ENCODE results near the gene ZC3H4.

ZC3H4 gene

GRCh38 chr19:47112997-47113849 lies at the start of gene ZC3H4:
ZC3H4 (minus strand) TSS chr19:47113776; CDS start chr19:47112584, 1,192 bp downstream.
- Histone ChIP-seq H3K4me3 (ENCODE audit: low read depth in 1 of 5, low read length in 5 of 5) (peak within 1 kb of the TSS; percentile 80 to 96 (median 92)), H3K9ac (ENCODE audit: low read length in 5 of 5) (peak within 1 kb of the TSS; percentile 97 to 100 (median 100)), H3K27ac (ENCODE audit: low read depth, low read length) (peak within 1 kb of the TSS; percentile 100), H3K27me3 (ENCODE audit: control insufficient read depth in 5 of 5, insufficient read depth in 4 of 5, low read length in 5 of 5) (no peaks in the 10 kb centered on the region), H3K4me1 (ENCODE audit: control insufficient read depth in 5 of 5, insufficient read depth in 5 of 5, low read length in 5 of 5) (peaks cover 5 to 34% (median 29%) of the 10 kb centered on the region in 5 donors), H3K36me3 (ENCODE audit: control insufficient read depth in 5 of 5, insufficient read depth in 5 of 5, low read length in 5 of 5) (no peaks in the 10 kb centered on the region), H3K9me3 (ENCODE audit: control insufficient read depth in 5 of 5, low read length in 5 of 5) (no peaks in the 10 kb centered on the region)

- Histone ChIP-seq H3K9ac (ENCODE audit: low read length in 5 of 5) (no peak overlapping the region), H3K27me3 (ENCODE audit: control insufficient read depth in 5 of 5, insufficient read depth in 4 of 5, low read length in 5 of 5) (no peaks in the 10 kb centered on the region), H3K36me3 (ENCODE audit: control insufficient read depth in 5 of 5, insufficient read depth in 5 of 5, low read length in 5 of 5) (peaks cover 8 to 14% (median 10%) of the 10 kb centered on the region in 5 donors), H3K9me3 (ENCODE audit: control insufficient read depth in 5 of 5, low read length in 5 of 5) (no peaks in the 10 kb centered on the region), H3K4me1 (ENCODE audit: control insufficient read depth in 5 of 5, insufficient read depth in 5 of 5, low read length in 5 of 5) (peaks cover 16 to 37% (median 26%) of the 10 kb centered on the region in 5 donors), H3K27ac (ENCODE audit: low read depth, low read length) (no peak overlapping the region), H3K4me3 (ENCODE audit: low read depth in 1 of 5, low read length in 5 of 5) (no peak overlapping the region)
Measured at GRCh38 chr19:47161876-47162489, 48.4 kb upstream of the ZC3H4 start.

GRCh38 chr19:47158879-47159503 lies 45.4 kb upstream of the ZC3H4 start:
- peaks cover 19 to 55% (median 28%) of the 10 kb centered on the region in 5 donors for H3K4me1 ChIP-seq (ENCODE audit: control insufficient read depth in 5 of 5, insufficient read depth in 5 of 5, low read length in 5 of 5)
- no peaks in the 10 kb centered on the region for H3K9me3 ChIP-seq (ENCODE audit: control insufficient read depth in 5 of 5, low read length in 5 of 5)
- peaks cover 4 to 29% (median 6%) of the 10 kb centered on the region in 5 donors for H3K36me3 ChIP-seq (ENCODE audit: control insufficient read depth in 5 of 5, insufficient read depth in 5 of 5, low read length in 5 of 5)
- peak overlapping the region in 3 of 5 donors; percentile 42 to 45 (median 43) for H3K4me3 ChIP-seq (ENCODE audit: low read depth in 1 of 5, low read length in 5 of 5)
- H3K27ac ChIP-seq (ENCODE audit: low read depth, low read length) = peak overlapping the region; percentile 81
- H3K9ac ChIP-seq (ENCODE audit: low read length in 5 of 5) = no peak overlapping the region
- H3K27me3 ChIP-seq (ENCODE audit: control insufficient read depth in 5 of 5, insufficient read depth in 4 of 5, low read length in 5 of 5) = no peaks in the 10 kb centered on the region

GRCh38 chr19:47158367-47158791 lies 44.8 kb upstream of the ZC3H4 start:
- Histone ChIP-seq H3K9me3 (ENCODE audit: control insufficient read depth in 5 of 5, low read length in 5 of 5) (no peaks in the 10 kb centered on the region), H3K4me3 (ENCODE audit: low read depth in 1 of 5, low read length in 5 of 5) (peak overlapping the region in 4 of 5 donors; percentile 36 to 45 (median 42)), H3K36me3 (ENCODE audit: control insufficient read depth in 5 of 5, insufficient read depth in 5 of 5, low read length in 5 of 5) (peaks cover 6 to 33% (median 9%) of the 10 kb centered on the region in 5 donors), H3K27ac (ENCODE audit: low read depth, low read length) (peak overlapping the region; percentile 81), H3K9ac (ENCODE audit: low read length in 5 of 5) (peak overlapping the region in 3 of 5 donors; percentile 33 to 82 (median 60)), H3K27me3 (ENCODE audit: control insufficient read depth in 5 of 5, insufficient read depth in 4 of 5, low read length in 5 of 5) (no peaks in the 10 kb centered on the region), H3K4me1 (ENCODE audit: control insufficient read depth in 5 of 5, insufficient read depth in 5 of 5, low read length in 5 of 5) (peaks cover 19 to 55% (median 28%) of the 10 kb centered on the region in 5 donors)

- Histone ChIP-seq H3K9ac (ENCODE audit: low read length in 5 of 5) (peak overlapping the region in 3 of 5 donors; percentile 33 to 82 (median 60)), H3K4me1 (ENCODE audit: control insufficient read depth in 5 of 5, insufficient read depth in 5 of 5, low read length in 5 of 5) (peaks cover 19 to 55% (median 28%) of the 10 kb centered on the region in 5 donors), H3K27ac (ENCODE audit: low read depth, low read length) (peak overlapping the region; percentile 81)
Measured at GRCh38 chr19:47157431-47158321, 44.1 kb upstream of the ZC3H4 start.

GRCh38 chr19:47156861-47157430 lies 43.4 kb upstream of the ZC3H4 start:
- Histone ChIP-seq H3K4me1 (ENCODE audit: control insufficient read depth in 5 of 5, insufficient read depth in 5 of 5, low read length in 5 of 5) (peaks cover 19 to 52% (median 25%) of the 10 kb centered on the region in 5 donors), H3K9ac (ENCODE audit: low read length in 5 of 5) (peak overlapping the region in 3 of 5 donors; percentile 14 to 35 (median 21))

More at GRCh38 chr19:47157431-47158321, 44.1 kb upstream of the ZC3H4 start:
- H3K4me3 ChIP-seq (ENCODE audit: low read depth in 1 of 5, low read length in 5 of 5) = peak overlapping the region; percentile 4 to 45 (median 42)
- no peaks in the 10 kb centered on the region for H3K27me3 ChIP-seq (ENCODE audit: control insufficient read depth in 5 of 5, insufficient read depth in 4 of 5, low read length in 5 of 5)
- no peaks in the 10 kb centered on the region for H3K9me3 ChIP-seq (ENCODE audit: control insufficient read depth in 5 of 5, low read length in 5 of 5)
- peaks cover 11 to 40% (median 15%) of the 10 kb centered on the region in 5 donors for H3K36me3 ChIP-seq (ENCODE audit: control insufficient read depth in 5 of 5, insufficient read depth in 5 of 5, low read length in 5 of 5)

GRCh38 chr19:47155148-47155547 lies 41.6 kb upstream of the ZC3H4 start:
- no peak overlapping the region for H3K27ac ChIP-seq (ENCODE audit: low read depth, low read length)
- H3K27me3 ChIP-seq (ENCODE audit: control insufficient read depth in 5 of 5, insufficient read depth in 4 of 5, low read length in 5 of 5) = no peaks in the 10 kb centered on the region
- peaks cover 23 to 56% (median 31%) of the 10 kb centered on the region in 5 donors for H3K36me3 ChIP-seq (ENCODE audit: control insufficient read depth in 5 of 5, insufficient read depth in 5 of 5, low read length in 5 of 5)
- H3K9me3 ChIP-seq (ENCODE audit: control insufficient read depth in 5 of 5, low read length in 5 of 5) = no peaks in the 10 kb centered on the region
- peaks cover 19 to 45% (median 25%) of the 10 kb centered on the region in 5 donors for H3K4me1 ChIP-seq (ENCODE audit: control insufficient read depth in 5 of 5, insufficient read depth in 5 of 5, low read length in 5 of 5)
- no peak overlapping the region for H3K4me3 ChIP-seq (ENCODE audit: low read depth in 1 of 5, low read length in 5 of 5)
- peak overlapping the region in 1 of 5 donors; percentile 47 for H3K9ac ChIP-seq (ENCODE audit: low read length in 5 of 5)

More at GRCh38 chr19:47156861-47157430, 43.4 kb upstream of the ZC3H4 start:
- Histone ChIP-seq H3K36me3 (ENCODE audit: control insufficient read depth in 5 of 5, insufficient read depth in 5 of 5, low read length in 5 of 5) (peaks cover 17 to 46% (median 19%) of the 10 kb centered on the region in 5 donors), H3K4me3 (ENCODE audit: low read depth in 1 of 5, low read length in 5 of 5) (no peak overlapping the region), H3K27ac (ENCODE audit: low read depth, low read length) (peak overlapping the region; percentile 81), H3K9me3 (ENCODE audit: control insufficient read depth in 5 of 5, low read length in 5 of 5) (no peaks in the 10 kb centered on the region), H3K27me3 (ENCODE audit: control insufficient read depth in 5 of 5, insufficient read depth in 4 of 5, low read length in 5 of 5) (no peaks in the 10 kb centered on the region)

GRCh38 chr19:47153266-47153665 lies 39.7 kb upstream of the ZC3H4 start:
- Histone ChIP-seq H3K36me3 (ENCODE audit: control insufficient read depth in 5 of 5, insufficient read depth in 5 of 5, low read length in 5 of 5) (peaks cover 23 to 55% (median 32%) of the 10 kb centered on the region in 5 donors), H3K27ac (ENCODE audit: low read depth, low read length) (no peak overlapping the region), H3K4me3 (ENCODE audit: low read depth in 1 of 5, low read length in 5 of 5) (no peak overlapping the region), H3K9me3 (ENCODE audit: control insufficient read depth in 5 of 5, low read length in 5 of 5) (no peaks in the 10 kb centered on the region), H3K9ac (ENCODE audit: low read length in 5 of 5) (no peak overlapping the region), H3K4me1 (ENCODE audit: control insufficient read depth in 5 of 5, insufficient read depth in 5 of 5, low read length in 5 of 5) (peaks cover 14 to 32% (median 21%) of the 10 kb centered on the region in 5 donors), H3K27me3 (ENCODE audit: control insufficient read depth in 5 of 5, insufficient read depth in 4 of 5, low read length in 5 of 5) (no peaks in the 10 kb centered on the region)

GRCh38 chr19:47152632-47153031 lies 39.1 kb upstream of the ZC3H4 start:
- H3K4me3 ChIP-seq (ENCODE audit: low read depth in 1 of 5, low read length in 5 of 5) = no peak overlapping the region
- no peak overlapping the region for H3K27ac ChIP-seq (ENCODE audit: low read depth, low read length)
- H3K36me3 ChIP-seq (ENCODE audit: control insufficient read depth in 5 of 5, insufficient read depth in 5 of 5, low read length in 5 of 5) = peaks cover 23 to 60% (median 37%) of the 10 kb centered on the region in 5 donors
- H3K9ac ChIP-seq (ENCODE audit: low read length in 5 of 5) = no peak overlapping the region
- no peaks in the 10 kb centered on the region for H3K9me3 ChIP-seq (ENCODE audit: control insufficient read depth in 5 of 5, low read length in 5 of 5)
- peaks cover 8 to 26% (median 15%) of the 10 kb centered on the region in 5 donors for H3K4me1 ChIP-seq (ENCODE audit: control insufficient read depth in 5 of 5, insufficient read depth in 5 of 5, low read length in 5 of 5)
- H3K27me3 ChIP-seq (ENCODE audit: control insufficient read depth in 5 of 5, insufficient read depth in 4 of 5, low read length in 5 of 5) = no peaks in the 10 kb centered on the region

All from subcutaneous abdominal adipose tissue (tissue), 5 donors.